ENCODE results near the gene REEP2. TPM values are rescaled to one million over a fixed set of nuclear protein-coding genes. Genes with fewer than 3 reads are reported as not detected.
A peak's percentile ranks its signal among the peaks of the same experiment; 100 is the strongest.

Gene REEP2
- polyA plus RNA-seq, 1 experiment: 24.7 TPM

DNA sequence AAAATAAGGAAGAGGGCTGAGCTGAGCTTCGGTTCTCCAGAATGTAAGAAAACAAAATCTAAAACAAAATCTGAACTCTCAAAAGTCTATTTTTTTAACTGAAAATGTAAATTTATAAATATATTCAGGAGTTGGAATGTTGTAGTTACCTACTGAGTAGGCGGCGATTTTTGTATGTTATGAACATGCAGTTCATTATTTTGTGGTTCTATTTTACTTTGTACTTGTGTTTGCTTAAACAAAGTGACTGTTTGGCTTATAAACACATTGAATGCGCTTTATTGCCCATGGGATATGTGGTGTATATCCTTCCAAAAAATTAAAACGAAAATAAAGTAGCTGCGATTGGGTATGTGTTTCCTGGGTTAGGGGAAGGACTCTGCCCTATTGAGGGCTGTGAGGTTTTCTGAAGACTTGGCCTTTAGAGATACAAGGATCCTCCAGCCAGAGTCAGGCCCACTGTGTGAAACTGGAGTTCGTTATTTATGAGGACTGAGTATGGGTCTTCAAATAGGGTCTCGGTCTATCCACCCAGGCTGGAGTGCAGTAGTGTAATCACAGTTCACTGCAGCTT is 30.2 kb downstream of the REEP2 start:
- H3K27ac ChIP-seq (ENCODE audit: low read depth, low read length): no peak overlapping the region
- H3K4me3 ChIP-seq (ENCODE audit: low read depth, low read length): 0 out of 2 replicates have a peak overlapping the region, but pooled peaks have one; percentile 14
- ChIA-PET POLR2A (no interaction called here), CTCF (no interaction called here)
- peaks cover 8% of the 10 kb centered on the region; the same call in 1 of the 2 replicates for H3K9me3 ChIP-seq (ENCODE audit: control insufficient read depth, insufficient read depth, low read length)
- H3K27me3 ChIP-seq (ENCODE audit: control insufficient read depth, insufficient read depth, low read length): no peaks in the 10 kb centered on the region
- peak; percentile 67 for DNase-seq (ENCODE audit: low read depth, low spot score)
- TF ChIP-seq, protein P1, sequence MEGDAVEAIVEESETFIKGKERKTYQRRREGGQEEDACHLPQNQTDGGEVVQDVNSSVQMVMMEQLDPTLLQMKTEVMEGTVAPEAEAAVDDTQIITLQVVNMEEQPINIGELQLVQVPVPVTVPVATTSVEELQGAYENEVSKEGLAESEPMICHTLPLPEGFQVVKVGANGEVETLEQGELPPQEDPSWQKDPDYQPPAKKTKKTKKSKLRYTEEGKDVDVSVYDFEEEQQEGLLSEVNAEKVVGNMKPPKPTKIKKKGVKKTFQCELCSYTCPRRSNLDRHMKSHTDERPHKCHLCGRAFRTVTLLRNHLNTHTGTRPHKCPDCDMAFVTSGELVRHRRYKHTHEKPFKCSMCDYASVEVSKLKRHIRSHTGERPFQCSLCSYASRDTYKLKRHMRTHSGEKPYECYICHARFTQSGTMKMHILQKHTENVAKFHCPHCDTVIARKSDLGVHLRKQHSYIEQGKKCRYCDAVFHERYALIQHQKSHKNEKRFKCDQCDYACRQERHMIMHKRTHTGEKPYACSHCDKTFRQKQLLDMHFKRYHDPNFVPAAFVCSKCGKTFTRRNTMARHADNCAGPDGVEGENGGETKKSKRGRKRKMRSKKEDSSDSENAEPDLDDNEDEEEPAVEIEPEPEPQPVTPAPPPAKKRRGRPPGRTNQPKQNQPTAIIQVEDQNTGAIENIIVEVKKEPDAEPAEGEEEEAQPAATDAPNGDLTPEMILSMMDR (IDR thresholded peaks at IDR 0.05; ENCODE audit: low read depth, low read length): no peak

GRCh38 chr5:138469540-138470321 is 30.9 kb downstream of the REEP2 start:
- TF ChIP-seq, protein P1 (IDR thresholded peaks at IDR 0.05; ENCODE audit: low read depth, low read length): no peak
- no peak overlapping the region for H3K4me3 ChIP-seq (ENCODE audit: low read depth, low read length)
- no peaks in the 10 kb centered on the region for H3K27me3 ChIP-seq (ENCODE audit: control insufficient read depth, insufficient read depth, low read length)
- ChIA-PET POLR2A (interaction anchor here (0.9 kb wide), 1 partner anchor 23 kb away, joined by 6 read pairs; no protein-coding TSS in a partner anchor), CTCF (no interaction called here)
- peak; percentile 78 for DNase-seq (ENCODE audit: low read depth, low spot score)
- H3K27ac ChIP-seq (ENCODE audit: low read depth, low read length): no peak overlapping the region
- H3K9me3 ChIP-seq (ENCODE audit: control insufficient read depth, insufficient read depth, low read length): peaks cover 8% of the 10 kb centered on the region; the same call in 1 of the 2 replicates

- TF ChIP-seq, protein P1 (IDR thresholded peaks at IDR 0.05; ENCODE audit: low read depth, low read length): no peak
- peaks cover 8% of the 10 kb centered on the region; the same call in 1 of the 2 replicates for H3K9me3 ChIP-seq (ENCODE audit: control insufficient read depth, insufficient read depth, low read length)
- H3K27me3 ChIP-seq (ENCODE audit: control insufficient read depth, insufficient read depth, low read length): no peaks in the 10 kb centered on the region
- ChIA-PET CTCF (no interaction called here), POLR2A (interaction anchor here (0.9 kb wide), 1 partner anchor 22 kb away, joined by 6 read pairs; no protein-coding TSS in a partner anchor)
- H3K4me3 ChIP-seq (ENCODE audit: low read depth, low read length): no peak overlapping the region
- no peak overlapping the region for H3K27ac ChIP-seq (ENCODE audit: low read depth, low read length)
- DNase-seq (ENCODE audit: low read depth, low spot score): peak; percentile 73
Measured at GRCh38 chr5:138470322-138471051, 31.6 kb downstream of the REEP2 start.

DNA sequence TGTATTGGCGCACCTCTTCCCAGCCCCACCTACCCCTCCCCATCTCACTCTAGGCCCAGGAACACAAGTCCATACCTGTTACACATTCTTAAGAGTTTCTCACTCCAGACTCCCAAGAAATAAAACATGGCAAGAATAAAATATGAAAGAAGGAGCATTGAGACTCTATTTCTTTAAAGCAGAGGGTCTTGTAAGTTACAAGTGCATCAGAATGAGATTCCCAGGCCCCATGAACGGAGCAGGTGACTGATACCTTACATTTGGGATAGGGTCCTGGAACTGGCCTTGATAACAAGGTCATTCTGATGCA is 32.1 kb downstream of the REEP2 start:
- Histone ChIP-seq H3K27ac (ENCODE audit: low read depth, low read length) (no peak overlapping the region), H3K27me3 (ENCODE audit: control insufficient read depth, insufficient read depth, low read length) (no peaks in the 10 kb centered on the region), H3K4me3 (ENCODE audit: low read depth, low read length) (no peak overlapping the region), H3K9me3 (ENCODE audit: control insufficient read depth, insufficient read depth, low read length) (peaks cover 8% of the 10 kb centered on the region; the same call in 1 of the 2 replicates)
- DNase-seq (ENCODE audit: low read depth, low spot score): no peak
- ChIA-PET CTCF (no interaction called here), POLR2A (no interaction called here)
- TF ChIP-seq, protein P1 (IDR thresholded peaks at IDR 0.05; ENCODE audit: low read depth, low read length): no peak

Data from AG04450 (cell line).